Esophagus muscularis mucosa (tissue), 4 donors: ENCODE results near the gene SLC38A10. TPM values are rescaled to one million over a fixed set of nuclear protein-coding genes. Genes with fewer than 3 reads are reported as not detected.

Experiments used
- DNase-seq: peaks from one replicate; pipeline ENCODE4 v3.0.0-alpha.2; 2017; ENCODE audit errors: extremely low spot score
- H3K27ac ChIP-seq, 4 donors: fragments of 200-600 bp; sonication (generic); replicated peaks in 1 of 4; 1 replicate in 3 of 4; 2 replicates in 1 of 4; pipeline ENCODE4 v1.5.1; 2016 to 2019; ENCODE audit warnings: mild to moderate bottlenecking in 1 of 4
- H3K27me3 ChIP-seq, 4 donors: fragments of 200-600 bp; sonication (generic); one replicate each; pipeline versions ENCODE4 v1.5.1 to v1.6.0; 2016 to 2019
- H3K36me3 ChIP-seq, 4 donors: fragments of 200-600 bp; sonication (generic); one replicate each; pipeline ENCODE4 v1.5.1; 2016 to 2019
- H3K4me1 ChIP-seq, 4 donors: fragments of 200-600 bp; sonication (generic); one replicate each; pipeline ENCODE4 v1.5.1; 2016 to 2019
- H3K4me3 ChIP-seq, 4 donors: fragments of 200-600 bp; sonication (generic); 1 replicate in 2 of 4; 2 replicates in 2 of 4; pipeline ENCODE4 v1.5.1; 2016 to 2019; ENCODE audit warnings: mild to moderate bottlenecking in 4 of 4, moderate library complexity in 1 of 4
- H3K9me3 ChIP-seq, 4 donors: fragments of 200-600 bp; sonication (generic); 1 replicate in 3 of 4; 2 replicates in 1 of 4; pipeline ENCODE4 v1.5.1; 2016 to 2019
- EP300 ChIP-seq: sonication (generic); formaldehyde crosslinking; IDR thresholded peaks from one replicate; pipeline ENCODE4 v1.6.1; 2017; ENCODE audit warnings: antibody characterized with exemption
- POLR2A ChIP-seq: fragments of 450-650 bp; IDR thresholded peaks from one replicate; pipeline ENCODE4 v1.6.1; 2017; ENCODE audit warnings: antibody characterized with exemption, moderate library complexity, mild to moderate bottlenecking, low read depth
- POLR2AphosphoS5 ChIP-seq, 2 donors: sonication (generic); formaldehyde crosslinking; IDR thresholded peaks; one replicate each; pipeline ENCODE4 v1.6.1; 2017; ENCODE audit warnings: antibody characterized with exemption in 2 of 2
- WGBS: methylation state at CpG from one replicate; pipeline ENCODE4 v1.1.5; 2018; 5-methylcytosine and 5-hydroxymethylcytosine counted together
- intact Hi-C: fragments of 100-400 bp; cut with DNase I; formaldehyde crosslinking; loops from one replicate; pipeline ENCODE4 v1.15.1; 2023
- total RNA-seq, 4 donors: library from RNA; depleted of rRNA; stranded (reverse); fragments of >200 nt; gene quantifications; one replicate each; pipeline versions ENCODE4 v1.1.0 to v1.2.1, GENCODE V29; 2016
- TF ChIP-seq, protein P1 (sequence below), 3 experiments: fragments of 200-600 bp in 2 of 3; fragments of 450-650 bp in 1 of 3; sonication (generic) in 2 of 3; IDR thresholded peaks; one replicate each; pipeline ENCODE4 v1.5.1; 2017 to 2019; ENCODE audit warnings: antibody characterized with exemption in 3 of 3, mild to moderate bottlenecking in 2 of 3, moderate library complexity in 1 of 3

The SLC38A10 gene
- total RNA-seq, 4 donors from 2014 or later: 78.0 to 103 (median 93.4) TPM

DNA sequence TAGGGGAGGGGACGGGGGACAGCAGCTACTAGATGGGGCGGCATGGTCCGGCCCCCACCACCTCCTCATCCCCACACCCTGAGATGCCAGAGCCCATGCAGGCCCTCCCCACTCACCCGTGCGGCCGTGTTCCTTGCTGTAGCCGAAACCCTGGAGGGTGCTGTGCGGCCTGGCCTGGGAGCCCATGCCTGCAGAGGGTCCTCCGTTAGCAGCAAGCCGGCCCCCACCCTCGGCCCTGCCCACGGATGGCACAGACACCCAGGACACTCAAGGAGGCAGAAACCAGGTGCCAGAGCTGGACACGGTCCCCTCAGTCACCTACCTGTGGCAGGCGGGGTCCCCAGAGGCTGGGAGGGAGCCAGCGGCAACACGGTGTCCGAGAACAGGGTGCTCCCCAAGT is 61.8 kb downstream of the SLC38A10 start:
- H3K9me3 ChIP-seq: no peaks in the 10 kb centered on the region
- H3K27ac ChIP-seq: no peak overlapping the region
- 89% methylated on average over 9 of the region's 17 CpGs for WGBS
- TF ChIP-seq POLR2A: no peak
- TF ChIP-seq EP300: no peak
- TF ChIP-seq, protein P1, sequence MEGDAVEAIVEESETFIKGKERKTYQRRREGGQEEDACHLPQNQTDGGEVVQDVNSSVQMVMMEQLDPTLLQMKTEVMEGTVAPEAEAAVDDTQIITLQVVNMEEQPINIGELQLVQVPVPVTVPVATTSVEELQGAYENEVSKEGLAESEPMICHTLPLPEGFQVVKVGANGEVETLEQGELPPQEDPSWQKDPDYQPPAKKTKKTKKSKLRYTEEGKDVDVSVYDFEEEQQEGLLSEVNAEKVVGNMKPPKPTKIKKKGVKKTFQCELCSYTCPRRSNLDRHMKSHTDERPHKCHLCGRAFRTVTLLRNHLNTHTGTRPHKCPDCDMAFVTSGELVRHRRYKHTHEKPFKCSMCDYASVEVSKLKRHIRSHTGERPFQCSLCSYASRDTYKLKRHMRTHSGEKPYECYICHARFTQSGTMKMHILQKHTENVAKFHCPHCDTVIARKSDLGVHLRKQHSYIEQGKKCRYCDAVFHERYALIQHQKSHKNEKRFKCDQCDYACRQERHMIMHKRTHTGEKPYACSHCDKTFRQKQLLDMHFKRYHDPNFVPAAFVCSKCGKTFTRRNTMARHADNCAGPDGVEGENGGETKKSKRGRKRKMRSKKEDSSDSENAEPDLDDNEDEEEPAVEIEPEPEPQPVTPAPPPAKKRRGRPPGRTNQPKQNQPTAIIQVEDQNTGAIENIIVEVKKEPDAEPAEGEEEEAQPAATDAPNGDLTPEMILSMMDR (IDR thresholded peaks at IDR 0.05): no peak
- TF ChIP-seq POLR2AphosphoS5 (IDR thresholded peaks at IDR 0.05): no peak
- intact Hi-C loops: no loop called here
- H3K4me1 ChIP-seq: peaks cover 11 to 33% (median 28%) of the 10 kb centered on the region in 4 donors
- H3K36me3 ChIP-seq: peaks cover 29 to 82% (median 72%) of the 10 kb centered on the region in 4 donors
- H3K27me3 ChIP-seq: no peaks in the 10 kb centered on the region
- H3K4me3 ChIP-seq: no peak overlapping the region
- DNase-seq: no peak

DNA sequence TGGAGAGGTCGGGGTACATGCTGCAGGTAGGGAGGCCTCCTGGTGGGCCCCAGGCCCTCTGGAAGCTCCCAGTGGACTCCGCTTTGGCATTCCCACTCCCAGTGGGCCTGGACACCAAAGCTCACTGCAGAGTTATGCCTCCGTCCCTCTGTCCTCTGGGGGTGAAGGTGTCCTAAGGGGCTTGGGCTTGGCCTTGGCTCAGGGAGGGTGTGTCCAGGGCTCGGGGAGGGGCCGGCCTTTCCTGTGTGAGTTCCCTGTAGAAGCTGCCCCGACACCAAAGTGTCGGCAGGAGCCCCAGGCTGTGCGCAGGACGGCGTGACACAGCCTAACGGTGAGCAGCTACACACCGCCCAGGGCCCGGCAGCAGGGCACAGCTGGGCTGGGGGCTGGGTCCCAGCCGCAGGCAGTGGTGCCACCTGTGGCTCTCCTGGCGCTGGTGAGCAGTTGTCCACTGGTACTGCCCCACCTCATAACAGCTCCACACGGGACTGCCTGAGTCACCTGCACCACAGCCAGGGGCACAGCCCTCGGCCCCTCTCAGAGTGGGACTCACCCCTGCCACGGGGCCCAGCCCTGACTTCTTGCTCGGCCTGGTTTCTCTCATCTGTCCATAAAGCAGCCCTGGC is 62.4 kb downstream of the SLC38A10 start:
- Histone ChIP-seq H3K9me3 (no peaks in the 10 kb centered on the region), H3K4me1 (peaks cover 5 to 27% (median 22%) of the 10 kb centered on the region in 4 donors), H3K27ac (no peak overlapping the region), H3K36me3 (peaks cover 29 to 86% (median 73%) of the 10 kb centered on the region in 4 donors), H3K27me3 (no peaks in the 10 kb centered on the region), H3K4me3 (no peak overlapping the region)
- TF ChIP-seq POLR2A: no peak
- no peak for TF ChIP-seq EP300
- TF ChIP-seq, protein P1 (IDR thresholded peaks at IDR 0.05): no peak
- no peak for TF ChIP-seq POLR2AphosphoS5 (IDR thresholded peaks at IDR 0.05)
- DNase-seq: no peak
- intact Hi-C loops: no loop called here
- 87% methylated on average over 3 of the region's 19 CpGs for WGBS

DNA sequence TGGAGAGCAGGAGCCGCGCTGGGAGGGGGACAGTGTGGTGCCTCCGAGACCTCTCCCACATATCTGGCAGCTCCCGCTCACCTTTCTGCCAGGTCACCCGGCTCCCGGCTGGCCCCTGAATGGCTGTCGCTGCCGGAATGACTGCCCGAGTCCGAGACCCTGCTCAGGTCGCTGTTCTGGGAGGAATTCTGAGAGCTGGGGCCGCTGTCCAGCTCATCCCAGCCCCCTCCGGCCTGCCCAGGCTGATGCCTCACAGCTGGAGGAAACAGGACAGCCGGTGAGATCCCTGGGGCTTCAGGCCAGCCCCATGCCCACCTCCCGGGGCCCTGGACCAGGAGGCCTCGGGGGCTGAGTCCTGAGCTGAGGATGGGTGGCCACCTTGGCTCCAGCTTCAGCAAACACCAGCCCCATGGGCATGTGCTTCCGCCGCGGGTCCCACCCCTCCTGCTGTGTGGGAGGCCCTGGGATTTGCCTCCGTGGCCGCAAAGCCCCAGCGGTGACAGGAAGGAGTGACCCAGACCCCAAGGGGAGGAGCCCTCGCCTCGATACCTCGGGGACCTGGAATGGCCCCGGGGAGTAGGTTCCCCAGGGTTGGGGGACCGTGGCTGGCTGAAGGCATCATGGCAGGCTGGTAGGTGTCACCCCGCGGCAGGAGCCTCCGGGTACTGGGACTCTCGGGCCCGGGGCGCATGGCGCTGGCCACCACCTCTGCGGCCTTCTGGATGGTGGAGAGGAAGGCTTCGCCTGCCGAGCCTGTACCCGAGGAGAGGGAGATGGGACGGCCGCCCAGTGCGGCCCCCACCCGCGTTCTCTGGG is 63.1 kb downstream of the SLC38A10 start:
- no peak overlapping the region for H3K4me3 ChIP-seq
- H3K27me3 ChIP-seq: no peaks in the 10 kb centered on the region
- peaks cover 29 to 86% (median 73%) of the 10 kb centered on the region in 4 donors for H3K36me3 ChIP-seq
- WGBS: 85% methylated on average over 29 of the region's 43 CpGs
- no peak overlapping the region for H3K27ac ChIP-seq
- peaks cover 0 to 19% (median 15%) of the 10 kb centered on the region in 4 donors for H3K4me1 ChIP-seq
- no peaks in the 10 kb centered on the region for H3K9me3 ChIP-seq
- intact Hi-C loops: no loop called here
- DNase-seq: no peak
- TF ChIP-seq EP300 (no peak), POLR2A (no peak), POLR2AphosphoS5 (IDR thresholded peaks at IDR 0.05) (no peak)
- TF ChIP-seq, protein P1 (IDR thresholded peaks at IDR 0.05): no peak

DNA sequence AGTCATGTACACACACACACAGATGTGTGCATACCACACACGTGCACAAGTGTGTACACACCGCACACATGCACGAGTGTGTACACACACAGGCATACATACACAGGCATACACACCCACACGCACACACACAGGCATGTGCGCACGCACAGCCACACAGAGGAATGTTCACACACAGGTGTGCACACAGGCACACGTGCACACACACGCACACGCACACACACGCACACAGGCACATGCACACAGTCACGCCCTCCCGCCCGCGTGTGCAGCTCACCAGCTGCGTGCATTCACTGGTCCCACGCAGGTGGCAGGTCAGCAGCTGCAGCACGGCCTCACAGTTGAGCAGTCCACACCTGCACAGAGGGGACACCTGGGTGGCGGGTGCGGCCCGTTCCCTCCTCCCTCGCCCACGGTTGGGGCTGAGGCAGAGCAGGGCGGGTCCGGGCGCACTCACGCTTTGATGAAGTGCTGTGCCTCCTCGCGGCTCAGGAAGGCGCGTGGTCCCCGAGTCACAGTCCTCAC is 63.9 kb downstream of the SLC38A10 start:
- no peaks in the 10 kb centered on the region for H3K27me3 ChIP-seq
- 88% methylated on average over 16 of the region's 31 CpGs for WGBS
- H3K4me1 ChIP-seq: peaks cover 0 to 11% (median 7%) of the 10 kb centered on the region in 4 donors
- peaks cover 29 to 79% (median 67%) of the 10 kb centered on the region in 4 donors for H3K36me3 ChIP-seq
- no peak overlapping the region for H3K4me3 ChIP-seq
- DNase-seq: no peak
- intact Hi-C loops: no loop called here
- no peaks in the 10 kb centered on the region for H3K9me3 ChIP-seq
- no peak for TF ChIP-seq POLR2AphosphoS5 (IDR thresholded peaks at IDR 0.05)
- TF ChIP-seq, protein P1 (IDR thresholded peaks at IDR 0.05): no peak
- TF ChIP-seq EP300: no peak
- no peak for TF ChIP-seq POLR2A
- no peak overlapping the region for H3K27ac ChIP-seq
